T-cell (primary cell): Measurements from ENCODE around the gene CCIN. TPM values are rescaled to one million over a fixed set of nuclear protein-coding genes. Genes with fewer than 3 reads are reported as not detected.
A peak's percentile ranks its signal among the peaks of the same experiment; 100 is the strongest.

ENCODE experiments used
- ATAC-seq, 4 experiments: fragments of 200-7000 bp in 3 of 4; fragments of 150-1000 bp in 1 of 4; cut with Tn5 transposase; replicated peaks in 1 of 4; 1 replicate in 3 of 4; 2 replicates in 1 of 4; pipeline ENCODE4 v1.10.0; 2021; ENCODE audit warnings: moderate library complexity in 3 of 4, mild to moderate bottlenecking in 2 of 4, moderate number of reproducible peaks in 1 of 4
- CTCF ChIA-PET, 2 donors: fragments of 300-600 bp; sonication (Branson Sonifier 250); formaldehyde crosslinking; loops; one replicate each; lab custom pipeline; 2022; ENCODE audit warnings: antibody characterized with exemption in 2 of 2; lab: Charles Lee
- POLR2A ChIA-PET, 2 donors: fragments of 300-600 bp; sonication (Branson Sonifier 250); formaldehyde crosslinking; loops; one replicate each; lab custom pipeline; 2022; ENCODE audit warnings: antibody characterized with exemption in 2 of 2; lab: Charles Lee
- DNase-seq, 35 experiments: peaks; one replicate each; pipeline versions ENCODE4 v3.0.0 to v3.0.0-alpha.2; 2013 to 2023
- H3K27ac ChIP-seq: one replicate; pipeline ENCODE4 v1.5.1; 2013; ENCODE audit warnings: low read length
- H3K27me3 ChIP-seq, 2 experiments: replicated peaks in 1 of 2; 1 replicate in 1 of 2; 2 replicates in 1 of 2; pipeline versions ENCODE4 v1.6.1 to v1.7.0; 2013; ENCODE audit warnings: low read length in 1 of 2, mixed read lengths in 1 of 2; ENCODE audit not compliant: control insufficient read depth in 2 of 2, insufficient read depth in 2 of 2; ENCODE audit errors: extremely low read depth in 1 of 2
- H3K36me3 ChIP-seq, 2 donors: 1 replicate in 1 of 2; 2 replicates in 1 of 2; pipeline versions ENCODE4 v1.6.1 to v1.7.0; 2013; ENCODE audit warnings: low read length in 1 of 2; ENCODE audit not compliant: control insufficient read depth in 2 of 2, insufficient read depth in 1 of 2; ENCODE audit errors: extremely low read depth in 1 of 2
- H3K4me1 ChIP-seq, 2 experiments: 1 replicate in 1 of 2; 2 replicates in 1 of 2; pipeline versions ENCODE4 v1.6.1 to v1.7.0; 2013; ENCODE audit warnings: low read length in 2 of 2, mixed read lengths in 1 of 2; ENCODE audit not compliant: insufficient read depth in 2 of 2, control insufficient read depth in 1 of 2; ENCODE audit errors: extremely low read depth in 1 of 2
- H3K4me3 ChIP-seq, 2 donors: 1 replicate in 1 of 2; 2 replicates in 1 of 2; pipeline versions ENCODE4 v1.5.1 to v1.7.0; 2013; ENCODE audit warnings: mild to moderate bottlenecking in 2 of 2, low read length in 1 of 2, moderate library complexity in 1 of 2; ENCODE audit not compliant: control insufficient read depth in 1 of 2; ENCODE audit errors: extremely low read depth in 1 of 2
- H3K9me3 ChIP-seq: 2 replicates; pipeline ENCODE4 v1.7.0; 2013
- H3K27ac Mint-ChIP-seq, 2 donors: one replicate each; pipeline ENCODE4 v1.8.0; 2020 to 2021; ENCODE audit warnings: mild to moderate bottlenecking in 2 of 2, mixed read lengths in 2 of 2
- H3K27me3 Mint-ChIP-seq, 2 donors: one replicate each; pipeline ENCODE4 v1.8.0; 2021 to 2022; ENCODE audit warnings: mixed read lengths in 2 of 2
- H3K36me3 Mint-ChIP-seq: one replicate; pipeline ENCODE4 v1.8.0; 2021; ENCODE audit warnings: mixed read lengths
- H3K4me1 Mint-ChIP-seq, 3 donors: one replicate each; pipeline ENCODE4 v1.8.0; 2020 to 2022; ENCODE audit warnings: mixed read lengths in 3 of 3, mild to moderate bottlenecking in 1 of 3
- H3K4me3 Mint-ChIP-seq, 3 donors: one replicate each; pipeline ENCODE4 v1.8.0; 2020 to 2022; ENCODE audit warnings: mild to moderate bottlenecking in 3 of 3, mixed read lengths in 3 of 3, moderate library complexity in 3 of 3
- H3K9me3 Mint-ChIP-seq, 3 donors: one replicate each; pipeline ENCODE4 v1.8.0; 2020 to 2022; ENCODE audit warnings: mixed read lengths in 3 of 3
- WGBS: methylation state at CpG from one replicate; pipeline ENCODE4 v1.1.5; 2013; ENCODE audit warnings: missing lambda C conversion rate; ENCODE audit not compliant: insufficient coverage; 5-methylcytosine and 5-hydroxymethylcytosine counted together
- total RNA-seq, 35 experiments: library from RNA in 6 of 35; stranded (reverse) in 6 of 35; fragments of 120-200 nt in 1 of 35; gene quantifications; one replicate each; pipeline versions ENCODE4 v1.2.1 to v1.2.4 and lab custom pipeline; 2013 to 2026

CCIN gene
- total RNA-seq, 5 donors from 2014 or later (not counting 1 experiment from before 2014, with no cell fraction given), result 0.13 to 0.84 (median 0.68) TPM; not detected in 2

GRCh38 chr9:36152741-36153438, 16.3 kb upstream of the CCIN start:
- WGBS, result 89% methylated on average over 5 of the region's 10 CpGs
- ChIA-PET CTCF (interaction anchor here in 1 of 2 donors (1.2 to 2.3 kb wide), 2 partner anchors 37 to 50 kb away, joined by 3 to 8 read pairs; partner anchors contain the start of gene CLTA), POLR2A (interaction anchor here (0.6 to 1.3 kb wide), 4 partner anchors 13 to 313 kb away, joined by 4 to 10 read pairs (median 4); partner anchors contain the start of gene CLTA (in 1 of the 2))
- no peak for ATAC-seq
- peak overlapping the region in 2 of 3 donors; percentile 31 to 55 for H3K4me3 Mint-ChIP-seq
- peak overlapping the region; percentile 6 for H3K27ac ChIP-seq
- peaks cover 32 to 57% of the 10 kb centered on the region in 2 experiments for H3K4me1 ChIP-seq
- no peaks in the 10 kb centered on the region for H3K27me3 ChIP-seq
- H3K4me3 ChIP-seq, result no peak overlapping the region
- peaks cover 0 to 11% of the 10 kb centered on the region in 2 donors for H3K36me3 ChIP-seq
- peak overlapping the region; percentile 77 to 97 for H3K27ac Mint-ChIP-seq
- peaks cover 20% of the 10 kb centered on the region for H3K36me3 Mint-ChIP-seq
- H3K4me1 Mint-ChIP-seq, result peaks cover 41 to 65% (median 62%) of the 10 kb centered on the region in 3 donors
- H3K9me3 Mint-ChIP-seq, result no peaks in the 10 kb centered on the region
- H3K9me3 ChIP-seq, result no peaks in the 10 kb centered on the region
- no peak for DNase-seq
- no peaks in the 10 kb centered on the region for H3K27me3 Mint-ChIP-seq

GRCh38 chr9:36153746-36154145, 15.4 kb upstream of the CCIN start:
- peaks cover 28 to 48% of the 10 kb centered on the region in 2 experiments for H3K4me1 ChIP-seq
- POLR2A ChIA-PET, result no interaction called here
- H3K4me3 ChIP-seq, result no peak overlapping the region
- Mint-ChIP-seq H3K36me3 (peaks cover 27% of the 10 kb centered on the region), H3K4me1 (peaks cover 40 to 57% (median 54%) of the 10 kb centered on the region in 3 donors), H3K4me3 (peak overlapping the region in 1 of 3 donors; percentile 55), H3K9me3 (no peaks in the 10 kb centered on the region), H3K27me3 (no peaks in the 10 kb centered on the region), H3K27ac (peak overlapping the region; percentile 69 to 77)
- CTCF ChIA-PET, result interaction anchor here in 1 of 2 donors (0.7 kb wide), 1 partner anchor 385 kb away, joined by 8 read pairs; no protein-coding TSS in a partner anchor
- H3K9me3 ChIP-seq, result no peaks in the 10 kb centered on the region
- H3K27ac ChIP-seq, result no peak overlapping the region
- WGBS, result no CpG with 5 or more reads among the region's 9 CpGs
- ATAC-seq (no peak), DNase-seq (no peak)
- no peaks in the 10 kb centered on the region for H3K27me3 ChIP-seq
- H3K36me3 ChIP-seq, result peaks cover 0 to 11% of the 10 kb centered on the region in 2 donors

- H3K4me1 Mint-ChIP-seq, result peaks cover 40 to 52% (median 49%) of the 10 kb centered on the region in 3 donors
- peak overlapping the region; percentile 69 to 71 for H3K27ac Mint-ChIP-seq
- no peak overlapping the region for H3K4me3 ChIP-seq
- ChIA-PET CTCF (interaction anchor here (0.7 to 1.0 kb wide), 3 partner anchors 51 to 385 kb away, joined by 3 to 8 read pairs (median 3); no protein-coding TSS in a partner anchor), POLR2A (interaction anchor here in 1 of 2 donors (0.8 kb wide), 1 partner anchor 12 kb away, joined by 3 read pairs; no protein-coding TSS in a partner anchor)
- 33% methylated on average over 1 of the region's 11 CpGs for WGBS
- no peak for DNase-seq
- peaks cover 28 to 41% of the 10 kb centered on the region in 2 experiments for H3K4me1 ChIP-seq
- no peak overlapping the region for H3K27ac ChIP-seq
- no peak for ATAC-seq
- H3K27me3 Mint-ChIP-seq, result no peaks in the 10 kb centered on the region
- H3K9me3 ChIP-seq, result no peaks in the 10 kb centered on the region
- no peaks in the 10 kb centered on the region for H3K9me3 Mint-ChIP-seq
- H3K36me3 ChIP-seq, result peaks cover 0 to 12% of the 10 kb centered on the region in 2 donors
- no peaks in the 10 kb centered on the region for H3K27me3 ChIP-seq
- peak overlapping the region in 2 of 3 donors; percentile 14 to 19 for H3K4me3 Mint-ChIP-seq
- peaks cover 33% of the 10 kb centered on the region for H3K36me3 Mint-ChIP-seq
Measured at GRCh38 chr9:36154331-36154952, 14.7 kb upstream of the CCIN start.

- DNase-seq (no peak), ATAC-seq (no peak)
- no peak overlapping the region for H3K4me3 Mint-ChIP-seq
- H3K27me3 Mint-ChIP-seq, result no peaks in the 10 kb centered on the region
- no peaks in the 10 kb centered on the region for H3K9me3 Mint-ChIP-seq
- H3K36me3 Mint-ChIP-seq, result peaks cover 39% of the 10 kb centered on the region
- Histone ChIP-seq H3K27me3 (no peaks in the 10 kb centered on the region), H3K4me3 (no peak overlapping the region), H3K36me3 (peaks cover 0 to 17% of the 10 kb centered on the region in 2 donors), H3K9me3 (no peaks in the 10 kb centered on the region), H3K4me1 (peaks cover 24 to 25% of the 10 kb centered on the region in 2 experiments), H3K27ac (no peak overlapping the region)
- POLR2A ChIA-PET, result interaction anchor here in 1 of 2 donors (0.6 kb wide), 1 partner anchor 13 kb away, joined by 3 read pairs; no protein-coding TSS in a partner anchor
- 100% methylated on average over 2 of the region's 6 CpGs for WGBS
- peaks cover 33 to 41% (median 34%) of the 10 kb centered on the region in 3 donors for H3K4me1 Mint-ChIP-seq
- CTCF ChIA-PET, result interaction anchor here in 1 of 2 donors (0.5 kb wide), 1 partner anchor 9 kb away, joined by 3 read pairs; no protein-coding TSS in a partner anchor
- no peak overlapping the region for H3K27ac Mint-ChIP-seq
Measured at GRCh38 chr9:36156116-36156515, 13.1 kb upstream of the CCIN start.

- Histone ChIP-seq H3K36me3 (peaks cover 0 to 24% of the 10 kb centered on the region in 2 donors), H3K4me1 (peaks cover 4 to 10% of the 10 kb centered on the region in 2 experiments), H3K9me3 (no peaks in the 10 kb centered on the region), H3K27me3 (no peaks in the 10 kb centered on the region), H3K27ac (no peak overlapping the region), H3K4me3 (no peak overlapping the region)
- no peaks in the 10 kb centered on the region for H3K27me3 Mint-ChIP-seq
- peaks cover 49% of the 10 kb centered on the region for H3K36me3 Mint-ChIP-seq
- H3K27ac Mint-ChIP-seq, result no peak overlapping the region
- POLR2A ChIA-PET, result no interaction called here
- DNase-seq (no peak), ATAC-seq (no peak)
- CTCF ChIA-PET, result no interaction called here
- H3K4me3 Mint-ChIP-seq, result no peak overlapping the region
- H3K4me1 Mint-ChIP-seq, result peaks cover 17 to 31% (median 26%) of the 10 kb centered on the region in 3 donors
- WGBS, result no CpG with 5 or more reads among the region's 2 CpGs
- no peaks in the 10 kb centered on the region for H3K9me3 Mint-ChIP-seq
Measured at GRCh38 chr9:36158122-36158521, 11.1 kb upstream of the CCIN start.

- no peak overlapping the region for H3K27ac ChIP-seq
- Mint-ChIP-seq H3K27me3 (no peaks in the 10 kb centered on the region), H3K36me3 (peaks cover 45% of the 10 kb centered on the region), H3K27ac (no peak overlapping the region), H3K4me3 (no peak overlapping the region), H3K9me3 (no peaks in the 10 kb centered on the region), H3K4me1 (peaks cover 11 to 26% (median 20%) of the 10 kb centered on the region in 3 donors)
- no peak overlapping the region for H3K4me3 ChIP-seq
- no peak for ATAC-seq
- H3K4me1 ChIP-seq, result peaks cover 0 to 8% of the 10 kb centered on the region in 2 experiments
- DNase-seq, result no peak
- H3K36me3 ChIP-seq, result peaks cover 0 to 24% of the 10 kb centered on the region in 2 donors
- no peaks in the 10 kb centered on the region for H3K27me3 ChIP-seq
- no peaks in the 10 kb centered on the region for H3K9me3 ChIP-seq
- CTCF ChIA-PET, result interaction anchor here (0.6 to 1.1 kb wide), 2 partner anchors 54 to 206 kb away, joined by 4 to 11 read pairs; no protein-coding TSS in a partner anchor
- POLR2A ChIA-PET, result interaction anchor here in 1 of 2 donors (0.6 kb wide), 2 partner anchors 101 to 277 kb away, joined by 3 to 5 read pairs; no protein-coding TSS in a partner anchor
- WGBS, result 100% methylated on average over 7 of the region's 7 CpGs
Measured at GRCh38 chr9:36158917-36159316, 10.3 kb upstream of the CCIN start.
